WI38 (cell line): Measurements from ENCODE around the gene GRID2.

ENCODE experiments used
- H3K4me3 ChIP-seq: 2 replicates; pipeline ENCODE4 v1.5.1; 2011; ENCODE audit warnings: low read depth, mild to moderate bottlenecking, control low read depth, low read length
- CTCF ChIP-seq: IDR thresholded peaks from 2 replicates; pipeline ENCODE4 v1.5.1; 2012; ENCODE audit warnings: low read depth, mild to moderate bottlenecking, control low read depth, low read length

Gene GRID2

DNA sequence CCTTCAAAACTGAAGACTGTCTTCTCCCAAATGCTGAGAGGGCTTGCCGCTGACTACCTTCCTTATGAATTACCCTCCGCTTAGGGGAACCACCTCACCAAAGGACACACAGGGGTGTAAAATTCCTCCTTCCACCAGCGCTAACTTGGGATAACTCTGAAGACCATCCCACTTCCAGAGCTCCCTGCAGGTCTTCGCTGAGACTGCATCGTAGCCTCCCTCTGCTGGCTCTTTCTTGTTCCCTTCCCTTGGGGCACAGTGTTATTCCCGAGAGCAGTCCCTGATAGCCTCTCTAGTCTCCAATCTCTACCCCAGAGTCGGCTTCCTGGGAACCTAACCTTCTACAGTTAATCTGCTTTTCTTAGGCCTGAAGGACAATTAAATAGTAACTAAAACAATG, 799.3 kb downstream of the GRID2 start:
- no peak overlapping the region for H3K4me3 ChIP-seq
- TF ChIP-seq CTCF = no peak

- TF ChIP-seq CTCF = no peak
- H3K4me3 ChIP-seq = no peak overlapping the region
These were observed 812.9 kb downstream of the GRID2 start for GRCh38 chr4:93116624-93117023.

- no peak overlapping the region for H3K4me3 ChIP-seq
- TF ChIP-seq CTCF = no peak
These were observed 823.7 kb downstream of the GRID2 start for GRCh38 chr4:93127489-93127888.

DNA sequence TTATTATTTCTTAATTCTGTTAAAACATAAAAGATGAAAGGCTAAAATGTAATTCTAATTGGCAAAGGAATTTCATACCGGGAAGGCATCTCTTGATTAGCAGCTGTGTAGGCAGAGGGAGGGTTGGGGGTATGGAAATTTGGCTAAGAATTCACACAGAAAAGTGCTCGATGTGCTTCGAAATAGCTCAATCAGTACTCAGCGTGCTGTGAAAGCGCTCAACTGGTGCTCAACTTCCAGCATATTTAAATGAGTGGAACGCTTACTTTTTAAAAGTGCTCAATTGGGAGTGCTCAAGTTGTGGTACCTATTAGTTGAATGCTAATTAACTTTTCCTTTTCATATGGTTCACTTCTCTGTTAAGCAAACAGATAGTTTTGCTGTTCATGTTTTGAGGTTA, 828.9 kb downstream of the GRID2 start:
- H3K4me3 ChIP-seq = no peak overlapping the region
- TF ChIP-seq CTCF = no peak

GRCh38 chr4:93139118-93139517, 835.4 kb downstream of the GRID2 start:
- no peak for TF ChIP-seq CTCF
- H3K4me3 ChIP-seq = no peak overlapping the region

- TF ChIP-seq CTCF = no peak
- no peak overlapping the region for H3K4me3 ChIP-seq
These were observed 840.1 kb downstream of the GRID2 start for GRCh38 chr4:93143902-93144301.

DNA sequence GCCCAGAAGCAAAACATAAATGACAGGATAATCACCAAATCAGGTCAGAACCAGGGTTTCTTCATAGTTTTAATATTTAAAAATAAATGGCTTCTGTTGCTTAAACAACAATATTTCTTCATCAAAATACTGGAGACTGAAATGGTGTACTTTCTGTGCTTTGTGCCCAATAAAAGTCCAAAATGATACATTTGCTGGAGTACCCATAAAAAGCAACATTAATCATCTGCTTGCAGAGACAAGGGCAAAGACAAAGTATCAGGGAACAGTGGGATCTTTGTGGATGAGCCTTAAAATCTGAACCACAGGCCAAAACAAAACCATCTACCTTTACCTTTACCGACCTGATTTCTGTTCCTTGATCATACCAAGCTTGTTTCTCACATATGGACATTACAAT, 840.9 kb downstream of the GRID2 start:
- no peak overlapping the region for H3K4me3 ChIP-seq
- TF ChIP-seq CTCF = no peak
